Epithelial cell of esophagus (primary cell): ENCODE measurements around the gene TSNAX.
"Not testable (repeated sequence)": the region's sequence is repeated elsewhere in the genome, so short reads cannot be mapped to it uniquely, and the experiment has no call there.

Source experiments
- DNase-seq: peaks from one replicate; pipeline ENCODE4 v3.0.0; 2010; ENCODE audit warnings: low read depth
- H3K4me3 ChIP-seq: 2 replicates; pipeline ENCODE4 v1.5.1; 2011; ENCODE audit warnings: mild to moderate bottlenecking, low read length, control low read depth
- CTCF ChIP-seq: IDR thresholded peaks from 2 replicates; pipeline ENCODE4 v1.5.1; 2011; ENCODE audit warnings: low read depth, mild to moderate bottlenecking, low read length, control low read depth, inconsistent platforms; ENCODE audit not compliant: insufficient read depth; ENCODE audit errors: missing control alignments

TSNAX gene

GRCh38 chr1:231557898-231558707 is 29.6 kb downstream of the TSNAX start:
- TF ChIP-seq CTCF, result no peak
- H3K4me3 ChIP-seq, result no peak overlapping the region
- DNase-seq, result no peak

DNA sequence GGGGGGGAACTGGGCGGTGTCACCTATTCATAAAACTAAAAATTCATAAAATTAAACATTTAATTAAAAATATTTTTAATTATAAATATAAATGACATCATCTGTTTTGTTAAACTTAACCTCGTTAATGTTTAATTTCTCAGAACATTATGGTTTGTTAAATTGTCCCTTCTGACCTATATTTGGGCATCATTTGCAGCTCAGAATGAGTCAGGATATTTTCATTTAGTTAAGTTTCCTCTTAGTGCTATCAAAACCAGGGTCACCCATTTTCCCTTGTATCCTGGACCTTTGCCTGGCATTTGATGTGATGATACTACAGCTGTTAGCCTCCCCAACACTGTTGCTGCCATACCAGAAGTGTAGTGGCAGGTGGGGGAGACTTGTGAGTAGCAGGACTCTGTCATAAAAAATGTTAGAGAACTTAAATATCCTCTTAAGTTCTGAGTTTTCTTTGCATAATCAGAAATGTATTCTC is 30.3 kb downstream of the TSNAX start:
- no peak for DNase-seq
- TF ChIP-seq CTCF, result no peak
- no peak overlapping the region for H3K4me3 ChIP-seq

DNA sequence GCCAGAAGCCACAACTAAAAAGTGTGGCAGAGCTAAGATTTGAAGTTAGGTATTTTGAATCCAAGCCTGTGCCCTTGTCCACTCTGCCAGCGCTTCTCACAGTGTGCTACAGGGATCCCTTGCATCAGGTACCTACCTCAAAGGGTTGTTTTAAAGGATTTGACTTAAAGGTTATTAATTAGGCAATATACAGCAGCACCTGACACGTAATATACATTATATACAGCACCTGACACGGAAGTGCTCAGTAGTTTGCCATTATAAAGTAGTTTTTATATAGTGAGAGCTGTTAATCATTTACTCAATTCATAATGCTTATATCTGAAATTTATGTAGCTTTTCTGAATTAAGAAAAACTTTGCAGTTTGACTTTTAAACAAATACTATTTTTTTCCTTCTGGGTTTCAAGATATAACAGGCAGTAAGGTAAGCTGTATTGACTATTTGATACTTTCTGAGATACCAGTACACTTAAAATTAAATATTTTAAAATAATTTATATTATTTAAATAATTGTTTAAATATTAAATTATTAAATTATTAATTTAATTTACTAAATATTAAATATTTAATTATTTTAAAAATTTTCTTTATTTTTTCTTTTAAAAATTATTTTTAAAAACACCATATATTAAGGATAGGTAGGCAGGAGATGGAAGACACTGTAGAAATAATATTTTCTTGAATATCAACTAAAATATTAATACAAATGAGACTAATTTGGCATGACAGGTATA is 33.3 kb downstream of the TSNAX start:
- DNase-seq, result no peak
- no peak overlapping the region for H3K4me3 ChIP-seq
- no peak for TF ChIP-seq CTCF

DNA sequence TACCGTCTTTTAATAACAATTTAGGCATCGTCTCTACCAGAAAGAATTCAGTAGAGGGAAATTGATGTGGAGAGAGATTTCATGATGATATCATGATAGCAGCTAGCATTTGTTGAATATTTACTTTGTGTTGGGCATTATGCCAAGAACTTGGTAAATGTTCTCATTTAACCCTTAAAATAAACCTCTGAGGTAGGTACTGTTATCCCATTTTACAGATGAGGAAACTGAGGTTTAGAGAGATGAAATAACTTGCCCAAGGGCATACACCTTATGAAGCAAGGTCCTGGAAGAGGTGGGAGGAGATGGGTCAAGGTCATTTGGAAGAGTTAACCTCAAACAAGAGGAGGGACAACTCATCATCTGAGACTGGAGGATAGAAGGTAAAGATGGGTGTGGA is 34.8 kb downstream of the TSNAX start:
- H3K4me3 ChIP-seq, result no peak overlapping the region
- no peak for TF ChIP-seq CTCF
- no peak for DNase-seq

DNA sequence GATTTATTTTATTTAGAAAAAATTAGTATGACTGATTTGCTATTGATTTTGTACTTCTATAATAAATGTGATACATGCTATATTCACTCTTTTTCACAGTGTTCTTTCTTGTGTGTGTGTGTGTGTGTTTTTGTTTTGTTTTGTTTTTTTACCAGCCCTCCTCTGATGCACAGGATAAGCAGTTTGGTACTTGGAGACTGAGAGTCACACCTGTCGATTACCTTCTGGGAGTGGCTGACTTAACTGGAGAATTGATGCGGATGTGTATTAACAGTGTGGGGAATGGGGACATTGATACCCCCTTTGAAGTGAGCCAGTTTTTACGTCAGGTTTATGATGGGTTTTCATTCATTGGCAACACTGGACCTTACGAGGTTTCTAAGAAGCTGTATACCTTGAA is 35.9 kb downstream of the TSNAX start:
- no peak for DNase-seq
- no peak for TF ChIP-seq CTCF
- no peak overlapping the region for H3K4me3 ChIP-seq

DNA sequence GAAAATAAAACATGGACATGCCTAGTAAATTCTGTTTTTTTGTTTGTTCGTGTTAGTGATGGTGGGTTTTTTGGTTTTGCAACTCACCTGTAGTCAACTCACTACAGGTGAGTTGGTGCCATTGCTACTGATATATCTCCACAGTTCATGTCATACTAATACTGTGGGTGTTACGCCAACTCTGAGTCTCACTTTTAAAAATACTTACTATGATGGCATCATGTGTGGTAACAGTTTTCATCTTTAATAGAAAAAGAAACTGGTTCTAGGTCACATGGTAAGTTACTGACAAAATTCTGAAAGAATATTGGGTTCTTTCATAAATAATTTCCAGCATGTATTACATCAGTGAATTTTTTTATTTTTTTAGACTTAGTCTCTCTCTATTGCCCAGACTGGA is 38.0 kb downstream of the TSNAX start:
- no peak overlapping the region for H3K4me3 ChIP-seq
- no peak for DNase-seq
- no peak for TF ChIP-seq CTCF

GRCh38 chr1:231570262-231570661 is 41.8 kb downstream of the TSNAX start:
- not testable (repeated sequence) for DNase-seq, H3K4me3 ChIP-seq
